GM03348 (cell line): ENCODE data around the gene TNIP1.

Source experiments
- DNase-seq: peaks from one replicate; pipeline ENCODE4 v3.0.0; 2012; ENCODE audit warnings: low spot score

TNIP1 gene

GRCh38 chr5:151001436-151001835 is 79.4 kb downstream of the TNIP1 start:
- DNase-seq, result no peak

- no peak for DNase-seq
Observed at GRCh38 chr5:150999704-151000442, 81.0 kb downstream of the TNIP1 start.

- DNase-seq, result no peak
Observed at GRCh38 chr5:150993826-150994412, 86.9 kb downstream of the TNIP1 start.

- DNase-seq, result no peak
Observed at GRCh38 chr5:150993422-150993821, 87.4 kb downstream of the TNIP1 start.

DNA sequence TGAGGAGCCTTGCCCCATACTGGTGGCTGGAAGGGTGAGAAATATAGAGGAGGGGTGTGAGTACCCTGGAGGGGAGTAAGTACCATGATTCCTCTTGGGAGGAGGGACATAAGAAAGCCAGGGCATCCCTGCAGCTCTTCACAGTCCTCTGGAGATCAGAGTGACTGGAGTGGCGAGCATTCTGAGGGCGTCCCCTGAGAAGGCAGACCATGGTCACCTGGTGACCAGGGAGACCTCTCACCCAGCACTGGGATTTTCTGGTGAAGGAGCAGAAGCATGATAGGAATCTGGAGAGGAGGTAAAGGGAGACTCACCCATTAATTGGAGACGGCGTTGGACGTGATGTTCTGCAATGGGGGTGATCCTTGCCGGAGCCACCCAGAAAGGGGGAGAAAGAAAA is 88.1 kb downstream of the TNIP1 start:
- DNase-seq, result no peak

- no peak for DNase-seq
Observed at GRCh38 chr5:150989695-150990094, 91.1 kb downstream of the TNIP1 start.

- no peak for DNase-seq
Observed at GRCh38 chr5:150987746-150988145, 93.1 kb downstream of the TNIP1 start.
